GM12878 (cell line): ENCODE results near the gene PAPSS2. TPM values are rescaled to one million over a fixed set of nuclear protein-coding genes. Genes with fewer than 3 reads are reported as not detected.
A peak's percentile ranks its signal among the peaks of the same experiment; 100 is the strongest.

Source experiments
- ATAC-seq: fragments of 200-7000 bp; cut with Tn5 transposase; 3 replicates; pipeline ENCODE4 v1.9.1; 2020; ENCODE audit warnings: mild to moderate bottlenecking, moderate library complexity
- BruUV-seq: library from RNA; stranded (reverse); fragments of 400-500 nt; replicated peaks from 2 replicates; lab custom pipeline; 2021; lab: Mats Ljungman, UMichigan
- CTCF ChIA-PET: fragments of 300-600 bp; sonication (Branson Sonifier 250); formaldehyde crosslinking; extraction: SDS; loops from one replicate; lab custom pipeline; 2021; ENCODE audit warnings: inconsistent platforms; lab: Yijun Ruan, JAX
- POLR2A ChIA-PET: fragments of 350-600 bp; formaldehyde crosslinking; extraction: SDS; loops from one replicate; lab custom pipeline; 2021; ENCODE audit warnings: inconsistent platforms; lab: Charles Lee
- RAD21 ChIA-PET: fragments of 300-600 bp; sonication (Branson Sonifier 250); formaldehyde crosslinking; loops from one replicate; lab custom pipeline; 2023; ENCODE audit warnings: antibody characterized with exemption; ENCODE audit not compliant: unreplicated experiment; lab: Charles Lee
- SMC1A ChIA-PET: fragments of 300-600 bp; sonication (Branson Sonifier 250); formaldehyde crosslinking; loops from one replicate; lab custom pipeline; 2023; ENCODE audit not compliant: unreplicated experiment, uncharacterized antibody; lab: Charles Lee
- DNase-seq: peaks from one replicate; pipeline ENCODE4 v3.0.0-alpha.2; 2011; ENCODE audit warnings: low read depth, low spot score
- FAIRE-seq: peaks from 3 replicates; lab custom pipeline; 2011; peaks lifted over from hg19 to GRCh38; lab: Jason Lieb, UNC
- H2AFZ ChIP-seq: 2 replicates; pipeline ENCODE4 v1.6.0; 2011; ENCODE audit warnings: low read depth, low read length, control low read depth; ENCODE audit not compliant: control insufficient read depth
- H3K27ac ChIP-seq: 2 replicates; pipeline ENCODE4 v1.5.1; 2011; ENCODE audit warnings: control low read depth; ENCODE audit not compliant: control insufficient read depth, insufficient read depth
- H3K27me3 ChIP-seq, 2 experiments: replicated peaks in 1 of 2; 2 replicates each; pipeline versions ENCODE4 v1.6.0 to v1.6.1; 2011; ENCODE audit warnings: low read length in 1 of 2; ENCODE audit not compliant: control insufficient read depth in 2 of 2, insufficient read depth in 2 of 2
- H3K36me3 ChIP-seq, 2 experiments: 2 replicates each; pipeline ENCODE4 v1.5.1; 2011; ENCODE audit warnings: low read length in 1 of 2; ENCODE audit not compliant: control insufficient read depth in 2 of 2, insufficient read depth in 2 of 2
- H3K4me1 ChIP-seq: 2 replicates; pipeline ENCODE4 v1.6.1; 2011; ENCODE audit warnings: mild to moderate bottlenecking, low read length, moderate library complexity, mixed read lengths; ENCODE audit not compliant: control insufficient read depth, insufficient read depth
- H3K4me2 ChIP-seq: 2 replicates; pipeline ENCODE4 v1.6.0; 2011; ENCODE audit warnings: control low read depth; ENCODE audit not compliant: control insufficient read depth, insufficient read depth
- H3K4me3 ChIP-seq: fragments of 200-600 bp; sonication (generic); 2 replicates; pipeline ENCODE4 v1.5.1; 2016
- H3K79me2 ChIP-seq: 2 replicates; pipeline ENCODE4 v1.6.0; 2011; ENCODE audit warnings: low read length; ENCODE audit not compliant: control insufficient read depth, insufficient read depth
- H3K9ac ChIP-seq: 2 replicates; pipeline ENCODE4 v1.8.0; 2011; ENCODE audit warnings: low read length, control low read depth, mixed read lengths; ENCODE audit not compliant: control insufficient read depth, insufficient read depth
- H3K9me3 ChIP-seq: replicated peaks from 3 replicates; pipeline ENCODE4 v1.5.1; 2011; ENCODE audit warnings: mild to moderate bottlenecking, low read length; ENCODE audit not compliant: control insufficient read depth, insufficient read depth
- H4K20me1 ChIP-seq: 2 replicates; pipeline ENCODE4 v1.6.0; 2011; ENCODE audit not compliant: control insufficient read depth, insufficient read depth
- BCL11A ChIP-seq: IDR thresholded peaks from 2 replicates; pipeline ENCODE4 v1.6.1; 2011; ENCODE audit warnings: low read depth, low read length
- BRCA1 ChIP-seq: IDR thresholded peaks from 2 replicates; pipeline ENCODE4 v1.6.1; 2011; ENCODE audit warnings: low read depth, low read length, improper control_type of control experiment
- ETV6 ChIP-seq, 2 experiments: fragments of 450-650 bp in 1 of 2; IDR thresholded peaks in 1 of 2; conservative IDR thresholded peaks in 1 of 2; 2 replicates each; pipeline ENCODE4 v1.6.1; 2014; ENCODE audit warnings: antibody characterized with exemption in 1 of 2, borderline replicate concordance in 1 of 2, low read depth in 1 of 2, mild to moderate bottlenecking in 1 of 2, moderate library complexity in 1 of 2
- FOS ChIP-seq: IDR thresholded peaks from 3 replicates; pipeline ENCODE4 v1.6.1; 2011; ENCODE audit warnings: borderline replicate concordance; ENCODE audit not compliant: insufficient read length; ENCODE audit errors: extremely low read depth
- FOXK2 ChIP-seq: fragments of 450-650 bp; IDR thresholded peaks from 2 replicates; pipeline ENCODE4 v1.6.1; 2017; ENCODE audit warnings: mild to moderate bottlenecking, moderate library complexity
- JUNB ChIP-seq: IDR thresholded peaks from 2 replicates; pipeline ENCODE4 v1.6.1; 2016; ENCODE audit warnings: antibody characterized with exemption, mild to moderate bottlenecking
- KAT2A ChIP-seq: conservative IDR thresholded peaks from 2 replicates; pipeline ENCODE4 v1.6.1; 2011; ENCODE audit warnings: low read depth, low read length; ENCODE audit not compliant: control insufficient read depth
- NFYB ChIP-seq: IDR thresholded peaks from 2 replicates; pipeline ENCODE4 v1.6.1; 2011; ENCODE audit warnings: low read depth, mild to moderate bottlenecking, low read length, improper control_type of control experiment, moderate library complexity; ENCODE audit not compliant: insufficient read depth
- PAX8 ChIP-seq: fragments of 450-650 bp; IDR thresholded peaks from 2 replicates; pipeline ENCODE4 v1.6.1; 2017; ENCODE audit warnings: mild to moderate bottlenecking, moderate library complexity
- PKNOX1 ChIP-seq: fragments of 450-650 bp; IDR thresholded peaks from 2 replicates; pipeline ENCODE4 v1.6.1; 2016; ENCODE audit warnings: mild to moderate bottlenecking
- RAD21 ChIP-seq: IDR thresholded peaks from 2 replicates; pipeline ENCODE4 v1.6.1; 2011; ENCODE audit warnings: mild to moderate bottlenecking, low read depth, low read length, moderate library complexity; ENCODE audit not compliant: insufficient read depth
- RAD51 ChIP-seq: fragments of 450-650 bp; IDR thresholded peaks from 2 replicates; pipeline ENCODE4 v1.6.1; 2016; ENCODE audit warnings: moderate library complexity, mild to moderate bottlenecking, inconsistent platforms
- RUNX3 ChIP-seq: IDR thresholded peaks from 2 replicates; pipeline ENCODE4 v1.6.1; 2012; ENCODE audit warnings: low read length, inconsistent platforms
- SIN3A ChIP-seq: IDR thresholded peaks from 2 replicates; pipeline ENCODE4 v1.6.1; 2012; ENCODE audit warnings: low read depth, low read length, improper control_type of control experiment
- SMAD1 ChIP-seq: fragments of 450-650 bp; IDR thresholded peaks from 2 replicates; pipeline ENCODE4 v1.6.1; 2018; ENCODE audit warnings: mild to moderate bottlenecking, low read depth; ENCODE audit not compliant: partially characterized antibody
- SMC3 ChIP-seq: IDR thresholded peaks from 2 replicates; pipeline ENCODE4 v1.6.1; 2011; ENCODE audit warnings: low read length, improper control_type of control experiment, borderline replicate concordance
- SREBF1 ChIP-seq: IDR thresholded peaks from 2 replicates; pipeline ENCODE4 v1.6.1; 2012; ENCODE audit warnings: mild to moderate bottlenecking, low read length
- USF1 ChIP-seq: IDR thresholded peaks from 2 replicates; pipeline ENCODE4 v1.6.1; 2011; ENCODE audit warnings: borderline replicate concordance, low read depth, mild to moderate bottlenecking, moderate library complexity, mixed read lengths, low read length; ENCODE audit not compliant: insufficient read depth; ENCODE audit errors: extremely low read length
- YY1 ChIP-seq: IDR thresholded peaks from 2 replicates; pipeline ENCODE4 v1.6.1; 2011; ENCODE audit warnings: low read depth, mild to moderate bottlenecking, low read length
- ZNF622 ChIP-seq: fragments of 450-650 bp; IDR thresholded peaks from 2 replicates; pipeline ENCODE4 v1.6.1; 2017; ENCODE audit warnings: mild to moderate bottlenecking, inconsistent platforms
- WGBS: methylation state at CpG from one replicate; pipeline ENCODE4 v1.1.6; 2016; ENCODE audit warnings: low lambda C conversion rate; ENCODE audit not compliant: insufficient replicate concordance, insufficient coverage; ENCODE audit errors: missing lambda C conversion rate; 5-methylcytosine and 5-hydroxymethylcytosine counted together
- in situ Hi-C: fragments of 300-500 bp; cut with MboI; formaldehyde crosslinking; loops from 9 replicates; pipeline ENCODE4 v1.14.3; 2018; ENCODE audit warnings: mixed read lengths
- intact Hi-C: fragments of 100-400 bp; cut with micrococcal nuclease; formaldehyde crosslinking; loops from one replicate; pipeline ENCODE4 v1.14.2; 2022; ENCODE audit not compliant: unreplicated experiment
- polyA plus RNA-seq, 11 experiments: library from polyadenylated mRNA; depleted of rRNA in 4 of 11; unstranded in 6 of 11; stranded (reverse) in 5 of 11; fragments of >200 nt; fragmentation: Nextera tagmentation in 4 of 11; fragmentation: Illumina TruSeq in 1 of 11; extraction: Ambion mirVana in 4 of 11; extraction: Trizol in 1 of 11; gene quantifications; 1 replicate in 1 of 11; 2 replicates in 10 of 11; pipeline versions ENCODE4 v1.2.1 to v1.2.3, GENCODE V29; 2011 to 2016; ENCODE audit warnings: inconsistent platforms in 2 of 11, missing spikeins in 2 of 11, low read depth in 1 of 11
- total RNA-seq, 4 experiments: library from RNA; depleted of rRNA in 3 of 4; stranded (reverse); fragments of >200 nt in 3 of 4; fragmentation: Illumina TruSeq in 1 of 4; extraction: Trizol in 1 of 4; gene quantifications; 2 replicates each; pipeline versions ENCODE4 v1.2.1 to v1.2.3, GENCODE V29; 2013 to 2021

Gene PAPSS2
- total and polyA plus RNA-seq, 10 of the 15 experiments (the other 5 are each of a cell fraction or from before 2014, with no cell fraction given): 0.15 to 2.1 (median 0.37) TPM

- no peak for TF ChIP-seq PKNOX1
- TF ChIP-seq NFYB: no peak
- TF ChIP-seq ZNF622: no peak
Measured at GRCh38 chr10:87654212-87654611, 5.5 kb upstream of the PAPSS2 start (continued).

GRCh38 chr10:87656431-87657072 is 3.1 kb upstream of the PAPSS2 start:
- ChIA-PET SMC1A (interaction anchor here (0.7 to 1.3 kb wide), 2 partner anchors 20 to 411 kb away, joined by 3 to 4 read pairs; no protein-coding TSS in a partner anchor), POLR2A (no interaction called here), RAD21 (interaction anchor here (1.0 kb wide), 1 partner anchor 111 kb away, joined by 3 read pairs; no protein-coding TSS in a partner anchor), CTCF (interaction anchor here (0.5 to 2.2 kb wide), 2 partner anchors 664 to 896 kb away, joined by 4 to 9 read pairs; no protein-coding TSS in a partner anchor)
- peak overlapping the region; percentile 46; the same call in 1 of the 2 replicates for H2AFZ ChIP-seq
- H3K9ac ChIP-seq: no peak overlapping the region
- WGBS: 27% methylated on average over 4 of the region's 4 CpGs
- FAIRE-seq: peak; percentile 56
- no peak overlapping the region for H3K4me2 ChIP-seq
- H3K9me3 ChIP-seq: no peaks in the 10 kb centered on the region
- H3K36me3 ChIP-seq: no peaks in the 10 kb centered on the region
- H3K79me2 ChIP-seq: no peaks in the 10 kb centered on the region
- DNase-seq: no peak
- H3K4me3 ChIP-seq: no peak overlapping the region
- peak; percentile 76 for ATAC-seq
- no peaks in the 10 kb centered on the region; the same call in 1 of the 2 replicates for H3K4me1 ChIP-seq
- intact Hi-C loops (loop anchor here (1.0 to 2.0 kb wide), 4 partner anchors 79 to 897 kb away; no protein-coding TSS in a partner anchor), in situ Hi-C loops (loop anchor here (5.0 kb wide), 1 partner anchor 76 kb away; no protein-coding TSS in a partner anchor)
- H3K27me3 ChIP-seq: peaks cover 3 to 4% of the 10 kb centered on the region in 2 experiments
- H3K27ac ChIP-seq: no peak overlapping the region
- no TSS peak for BruUV-seq
- no peaks in the 10 kb centered on the region for H4K20me1 ChIP-seq
- no peak for TF ChIP-seq ETV6 (conservative IDR thresholded peaks at IDR 0.05 in 1 of 2, IDR thresholded peaks at IDR 0.05 in 1 of 2; ENCODE audit: borderline replicate concordance in 1 of 2, low read depth in 1 of 2)
- TF ChIP-seq YY1: no peak
- TF ChIP-seq RAD51: no peak
- no peak for TF ChIP-seq PKNOX1
- no peak for TF ChIP-seq BRCA1
- TF ChIP-seq PAX8: no peak
- TF ChIP-seq RUNX3: peak; percentile 36
- no peak for TF ChIP-seq JUNB
- TF ChIP-seq FOXK2: no peak
- TF ChIP-seq RAD21: peak; percentile 84
- TF ChIP-seq FOS: no peak
- TF ChIP-seq BCL11A: no peak
- no peak for TF ChIP-seq SREBF1
- no peak for TF ChIP-seq SMAD1
- TF ChIP-seq KAT2A: no peak
- peak; percentile 73 for TF ChIP-seq SMC3
- no peak for TF ChIP-seq SIN3A
- TF ChIP-seq USF1: no peak
